HG03469 (cell line): ENCODE results near the gene ZDHHC11.
"Not testable (repeated sequence)": the region's sequence is repeated elsewhere in the genome, so short reads cannot be mapped to it uniquely, and the experiment has no call there.

ENCODE experiments used
- ATAC-seq: cut with Tn5 transposase; IDR thresholded peaks from one replicate; pipeline ENCODE4 v1.9.1; 2021; ENCODE audit warnings: mild to moderate bottlenecking, moderate library complexity, moderate number of reproducible peaks; ENCODE audit not compliant: unreplicated experiment

The ZDHHC11 gene

DNA sequence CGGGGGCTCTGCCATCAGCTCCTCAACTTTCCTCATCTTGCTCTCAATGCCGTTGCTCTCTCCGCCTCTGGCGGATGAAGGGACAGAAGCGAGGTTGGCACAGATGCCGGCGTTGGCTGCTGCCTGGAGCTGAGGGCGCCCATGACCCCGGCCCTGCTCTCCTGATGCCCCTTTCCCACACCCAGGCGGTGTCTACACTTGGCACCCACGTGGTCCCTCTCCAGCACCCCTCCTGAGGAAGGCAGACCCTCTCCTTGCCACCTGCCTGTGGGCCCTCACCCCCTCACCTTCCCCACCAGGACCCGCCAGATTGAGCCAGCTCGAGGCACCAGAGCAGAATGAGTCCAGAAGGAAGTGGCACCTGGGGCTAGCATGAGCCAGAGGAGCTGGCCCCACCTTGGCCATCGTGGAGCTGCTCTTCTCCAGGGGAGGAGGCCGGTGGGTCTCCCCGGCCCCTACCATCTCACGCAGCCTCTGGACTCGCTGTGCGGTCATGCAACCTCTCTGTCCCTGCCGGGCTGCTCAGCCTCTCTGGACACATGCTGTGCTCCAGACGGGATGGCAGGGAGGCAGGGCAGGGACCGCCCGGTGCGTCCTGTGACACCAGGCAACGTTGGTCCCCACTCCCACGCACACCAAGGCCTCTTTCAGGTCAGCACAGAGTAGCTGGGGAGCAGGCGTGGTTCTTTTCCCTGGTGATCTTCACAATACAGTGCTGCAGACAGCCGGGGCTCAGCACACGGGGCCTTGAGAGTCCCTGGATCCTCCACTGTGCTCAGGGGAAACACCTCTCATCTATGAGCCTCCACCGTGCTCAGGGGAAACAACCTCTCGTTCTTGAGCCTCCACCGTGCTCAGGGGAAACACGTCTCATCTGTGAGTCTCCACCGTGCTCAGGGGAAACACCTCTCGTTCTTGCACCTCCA lies 4.8 kb downstream of the ZDHHC11 start:
- not testable (repeated sequence) for ATAC-seq

GRCh38 chr5:845031-845675 lies 5.6 kb downstream of the ZDHHC11 start:
- not testable (repeated sequence) for ATAC-seq

GRCh38 chr5:844426-844825 lies 6.4 kb downstream of the ZDHHC11 start:
- not testable (repeated sequence) for ATAC-seq

DNA sequence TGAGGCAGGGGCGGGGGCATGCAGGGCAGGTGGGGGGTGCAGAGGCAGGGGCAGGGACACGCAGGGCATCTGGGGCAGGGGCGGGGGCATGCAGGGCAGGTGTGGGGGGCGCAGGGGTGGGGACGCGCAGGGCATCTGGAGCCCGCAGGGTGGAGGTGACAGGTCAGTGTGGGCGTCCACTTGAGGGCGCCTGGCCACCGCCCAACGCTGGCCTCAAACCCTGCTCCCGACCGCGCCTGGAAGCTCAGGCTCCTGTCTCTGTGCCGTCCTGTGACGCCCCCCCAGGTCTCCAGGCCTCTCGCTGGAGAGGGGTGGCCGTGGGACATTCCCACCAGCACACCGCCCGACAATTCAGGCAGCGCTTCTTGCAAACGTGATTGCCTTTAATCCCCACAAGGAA lies 6.9 kb downstream of the ZDHHC11 start:
- ATAC-seq = not testable (repeated sequence)

DNA sequence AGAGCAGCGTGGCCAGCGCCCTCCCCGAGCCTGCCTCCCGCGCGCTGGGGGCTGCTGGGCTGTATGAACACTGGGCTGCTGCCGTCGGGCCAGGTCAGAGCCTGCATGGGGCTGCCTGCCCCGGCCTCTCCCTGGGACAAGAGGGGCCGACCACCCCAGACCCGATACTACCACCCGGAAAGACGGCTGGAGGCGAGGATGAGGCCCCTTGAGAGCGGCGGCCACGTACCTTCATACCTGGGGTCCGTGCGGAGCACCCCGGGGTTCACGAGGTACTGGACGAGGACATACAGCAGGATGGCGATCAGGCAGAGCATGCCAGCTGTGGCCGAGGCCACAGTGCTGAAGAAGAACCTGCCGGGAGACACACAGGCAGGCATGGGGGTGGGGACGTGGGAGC lies 7.4 kb downstream of the ZDHHC11 start:
- ATAC-seq = not testable (repeated sequence)

DNA sequence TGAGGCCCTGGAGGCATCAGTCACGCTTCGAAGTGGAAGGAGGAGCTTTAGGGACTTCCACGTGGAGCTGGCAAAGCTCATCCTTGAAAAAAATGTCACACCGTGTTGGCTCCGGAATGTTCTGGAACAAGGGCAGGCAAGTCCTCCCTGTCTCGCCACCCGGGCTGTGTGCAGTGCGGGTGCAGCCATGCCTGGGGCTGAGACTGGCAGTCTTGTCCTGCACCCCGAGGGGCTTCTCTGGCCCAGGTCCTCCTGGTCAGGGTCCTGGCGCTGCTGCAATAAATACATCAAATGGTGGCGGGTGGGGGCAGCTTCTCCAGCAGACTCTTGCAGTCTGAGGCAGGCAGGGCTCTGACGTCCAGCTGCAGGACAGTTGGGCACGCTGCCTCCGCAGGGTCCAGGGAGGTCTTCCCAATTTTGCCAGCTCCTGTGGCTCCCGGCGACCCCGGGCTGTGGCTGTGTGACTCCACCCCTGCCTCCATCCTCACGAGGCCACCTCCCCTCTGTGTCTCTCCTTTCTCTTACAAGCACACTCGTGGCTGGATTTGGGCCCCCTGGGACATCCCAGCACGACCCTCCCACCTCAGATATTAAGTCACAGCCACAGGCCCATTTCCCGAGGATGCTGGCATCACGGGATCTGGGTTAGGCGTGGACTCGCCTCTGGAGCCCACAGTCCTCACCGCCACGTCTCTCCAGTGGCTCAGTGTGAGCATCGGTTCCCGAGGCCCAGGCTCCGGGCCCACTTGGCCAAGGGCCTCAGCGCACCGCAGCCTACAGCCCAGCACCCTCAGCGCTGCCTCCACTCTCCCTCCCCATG lies 8.2 kb downstream of the ZDHHC11 start:
- ATAC-seq = not testable (repeated sequence)

GRCh38 chr5:841531-842401 lies 9.0 kb downstream of the ZDHHC11 start:
- ATAC-seq = not testable (repeated sequence)

DNA sequence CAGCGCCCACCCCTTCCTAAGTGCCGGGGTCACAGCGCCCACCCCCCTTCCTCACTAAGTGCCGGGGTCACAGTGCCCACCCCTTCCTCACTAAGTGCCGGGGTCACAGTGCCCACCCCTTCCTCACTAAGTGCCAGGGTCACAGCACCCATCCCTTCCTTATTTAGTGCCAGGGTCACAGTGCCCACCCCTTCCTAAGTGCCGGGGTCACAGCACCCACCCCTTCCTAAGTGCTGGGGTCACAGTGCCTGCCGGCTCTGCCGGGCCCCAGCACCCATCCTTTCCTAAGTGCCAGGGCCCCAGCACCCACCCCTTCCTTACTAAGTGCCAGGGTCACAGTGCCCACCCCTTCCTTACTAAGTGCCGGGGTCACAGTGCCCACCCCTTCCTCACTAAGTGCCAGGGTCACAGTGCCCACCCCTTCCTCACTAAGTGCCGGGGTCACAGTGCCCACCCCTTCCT lies 9.8 kb downstream of the ZDHHC11 start:
- ATAC-seq = not testable (repeated sequence)

GRCh38 chr5:840118-840973 lies 10.4 kb downstream of the ZDHHC11 start:
- not testable (repeated sequence) for ATAC-seq

DNA sequence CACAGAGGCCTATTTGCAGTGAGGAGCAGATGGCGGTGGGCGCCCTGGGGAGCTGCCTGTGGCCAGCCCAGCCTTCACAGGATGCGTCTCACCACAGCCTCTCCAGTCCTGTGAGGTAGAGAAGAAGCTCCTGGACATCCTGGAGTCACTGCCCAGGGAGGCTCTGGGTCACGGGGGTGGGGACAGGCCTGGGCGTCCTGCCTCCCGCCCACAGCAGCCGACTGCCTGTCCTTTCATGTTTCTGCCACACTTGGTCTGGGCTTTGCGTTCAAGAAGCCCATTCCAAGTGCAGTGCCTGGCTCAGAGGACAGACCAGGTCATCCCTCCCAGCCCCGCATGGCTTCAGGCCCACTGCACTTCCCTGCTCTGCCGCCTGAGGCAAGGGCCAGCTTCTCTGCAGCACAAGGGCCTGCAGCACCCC lies 12.3 kb downstream of the ZDHHC11 start:
- not testable (repeated sequence) for ATAC-seq

- not testable (repeated sequence) for ATAC-seq
Observed at GRCh38 chr5:837621-838121, 13.1 kb downstream of the ZDHHC11 start.

- ATAC-seq = not testable (repeated sequence)
Observed at GRCh38 chr5:835933-836612, 14.7 kb downstream of the ZDHHC11 start.

GRCh38 chr5:834013-834412 lies 16.8 kb downstream of the ZDHHC11 start:
- not testable (repeated sequence) for ATAC-seq

DNA sequence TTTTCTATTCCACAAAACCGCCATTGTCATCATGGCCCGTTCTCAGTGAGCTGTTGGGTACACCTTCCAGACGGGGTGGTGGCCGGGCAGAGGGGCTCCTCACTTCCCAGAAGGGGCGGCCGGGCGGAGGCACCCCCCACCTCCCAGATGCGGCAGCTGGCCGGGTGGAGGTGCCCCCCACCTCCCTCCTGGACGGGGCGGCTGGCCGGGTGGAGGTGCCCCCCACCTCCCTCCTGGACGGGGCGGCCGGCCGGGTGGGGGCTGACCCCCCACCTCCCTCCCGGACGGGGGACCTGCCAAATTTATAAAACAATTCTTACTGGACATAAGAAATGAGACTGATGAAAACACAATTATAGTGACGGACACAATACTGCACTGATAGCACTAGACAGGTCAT lies 22.6 kb downstream of the ZDHHC11 start:
- not testable (repeated sequence) for ATAC-seq

GRCh38 chr5:825544-825943 lies 25.2 kb downstream of the ZDHHC11 start:
- not testable (repeated sequence) for ATAC-seq

GRCh38 chr5:821504-821903 lies 29.3 kb downstream of the ZDHHC11 start:
- ATAC-seq = no peak

- no peak for ATAC-seq
Observed at GRCh38 chr5:820245-820644, 30.5 kb downstream of the ZDHHC11 start.

GRCh38 chr5:819078-819477 lies 31.7 kb downstream of the ZDHHC11 start:
- ATAC-seq = no peak
